MCF 10A (cell line): ENCODE measurements around the gene DBN1. TPM values are rescaled to one million over a fixed set of nuclear protein-coding genes. Genes with fewer than 3 reads are reported as not detected.
A peak's percentile ranks its signal among the peaks of the same experiment; 100 is the strongest.

Experiments used
- BruUV-seq: library from RNA; stranded (reverse); fragments of 400-500 nt; replicated peaks from 2 replicates; lab custom pipeline; 2021; lab: Mats Ljungman, UMichigan
- CTCF ChIA-PET: fragments of 300-600 bp; sonication (Branson Sonifier 250); formaldehyde crosslinking; extraction: SDS; loops from one replicate; lab custom pipeline; 2021; ENCODE audit warnings: antibody characterized with exemption, inconsistent platforms; lab: Yijun Ruan, JAX
- POLR2A ChIA-PET: fragments of 300-600, 350-650 bp; sonication (Branson Sonifier 250); formaldehyde crosslinking; extraction: SDS; loops from one replicate; lab custom pipeline; 2020; ENCODE audit warnings: antibody characterized with exemption, inconsistent platforms; lab: Yijun Ruan, JAX
- DNase-seq: peaks from one replicate; pipeline ENCODE4 v3.0.0-alpha.2; 2018; ENCODE audit not compliant: unreplicated experiment
- H3K27ac Mint-ChIP-seq: one replicate; pipeline ENCODE4 v1.8.0; 2022; ENCODE audit warnings: mild to moderate bottlenecking, low read depth, mixed read lengths; ENCODE audit not compliant: unreplicated experiment
- H3K27me3 Mint-ChIP-seq: one replicate; pipeline ENCODE4 v1.8.0; 2022; ENCODE audit warnings: mixed read lengths; ENCODE audit not compliant: insufficient read depth, unreplicated experiment
- H3K36me3 Mint-ChIP-seq: one replicate; pipeline ENCODE4 v1.8.0; 2022; ENCODE audit warnings: mild to moderate bottlenecking, moderate library complexity, mixed read lengths; ENCODE audit not compliant: insufficient read depth, unreplicated experiment
- H3K4me1 Mint-ChIP-seq: one replicate; pipeline ENCODE4 v1.8.0; 2022; ENCODE audit warnings: mixed read lengths; ENCODE audit not compliant: insufficient read depth, unreplicated experiment
- H3K4me3 Mint-ChIP-seq: one replicate; pipeline ENCODE4 v1.8.0; 2022; ENCODE audit warnings: mild to moderate bottlenecking, moderate library complexity, mixed read lengths; ENCODE audit not compliant: unreplicated experiment
- H3K9me3 Mint-ChIP-seq: one replicate; pipeline ENCODE4 v1.8.0; 2022; ENCODE audit warnings: mixed read lengths; ENCODE audit not compliant: unreplicated experiment
- intact Hi-C: fragments of 100-400 bp; cut with micrococcal nuclease; formaldehyde crosslinking; loops from 2 replicates; pipeline ENCODE4 v1.14.1; 2022
- total RNA-seq: library from RNA; stranded (reverse); gene quantifications from 2 replicates; pipeline ENCODE4 v1.2.3, GENCODE V29; 2022
- TF ChIP-seq, protein P1 (sequence below): fragments of 200-600 bp; IDR thresholded peaks from one replicate; pipeline ENCODE4 v1.8.0; 2022; ENCODE audit warnings: antibody characterized with exemption, mild to moderate bottlenecking; ENCODE audit not compliant: unreplicated experiment

The DBN1 gene
- total RNA-seq, 1 experiment from 2014 or later: 165 TPM

DNA sequence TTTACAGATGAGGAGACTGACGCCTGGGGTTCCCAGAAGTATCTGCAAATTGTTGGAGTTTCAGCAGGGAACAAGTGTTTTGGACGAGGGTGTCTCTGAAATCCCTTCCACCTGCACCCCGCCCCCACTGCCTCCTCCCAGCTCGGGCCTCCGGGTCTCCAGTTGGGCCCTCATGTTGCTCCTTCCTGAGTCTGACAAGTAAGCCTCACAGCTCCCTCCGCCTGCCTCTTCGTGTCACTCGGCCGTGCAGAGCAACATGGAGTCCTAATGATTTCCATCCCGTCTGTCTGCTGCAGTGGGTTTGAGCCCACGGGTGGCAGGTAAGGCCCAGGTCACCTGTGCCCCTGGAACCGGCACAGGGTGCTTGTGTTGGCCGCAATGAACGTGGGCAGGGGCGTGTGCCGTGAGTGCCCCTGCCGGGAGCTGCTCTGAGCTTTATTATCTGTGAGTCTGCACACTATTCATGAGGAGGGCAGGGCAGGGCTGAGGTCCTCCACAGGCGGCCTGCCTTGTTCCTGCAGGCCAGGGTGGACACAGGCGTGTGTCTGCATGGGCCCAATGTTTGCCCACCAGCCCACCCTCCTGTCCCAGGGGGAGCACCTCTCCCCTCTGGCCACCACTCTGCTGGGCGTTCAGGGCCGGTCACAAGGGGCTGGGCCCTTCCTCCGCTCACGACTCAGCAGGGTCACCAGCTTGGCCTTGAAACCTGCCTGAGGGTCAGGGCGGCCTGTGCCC is 30.1 kb upstream of the DBN1 start:
- peaks cover 28% of the 10 kb centered on the region for H3K4me1 Mint-ChIP-seq
- DNase-seq: no peak
- H3K4me3 Mint-ChIP-seq: no peak overlapping the region
- TF ChIP-seq, protein P1, sequence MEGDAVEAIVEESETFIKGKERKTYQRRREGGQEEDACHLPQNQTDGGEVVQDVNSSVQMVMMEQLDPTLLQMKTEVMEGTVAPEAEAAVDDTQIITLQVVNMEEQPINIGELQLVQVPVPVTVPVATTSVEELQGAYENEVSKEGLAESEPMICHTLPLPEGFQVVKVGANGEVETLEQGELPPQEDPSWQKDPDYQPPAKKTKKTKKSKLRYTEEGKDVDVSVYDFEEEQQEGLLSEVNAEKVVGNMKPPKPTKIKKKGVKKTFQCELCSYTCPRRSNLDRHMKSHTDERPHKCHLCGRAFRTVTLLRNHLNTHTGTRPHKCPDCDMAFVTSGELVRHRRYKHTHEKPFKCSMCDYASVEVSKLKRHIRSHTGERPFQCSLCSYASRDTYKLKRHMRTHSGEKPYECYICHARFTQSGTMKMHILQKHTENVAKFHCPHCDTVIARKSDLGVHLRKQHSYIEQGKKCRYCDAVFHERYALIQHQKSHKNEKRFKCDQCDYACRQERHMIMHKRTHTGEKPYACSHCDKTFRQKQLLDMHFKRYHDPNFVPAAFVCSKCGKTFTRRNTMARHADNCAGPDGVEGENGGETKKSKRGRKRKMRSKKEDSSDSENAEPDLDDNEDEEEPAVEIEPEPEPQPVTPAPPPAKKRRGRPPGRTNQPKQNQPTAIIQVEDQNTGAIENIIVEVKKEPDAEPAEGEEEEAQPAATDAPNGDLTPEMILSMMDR: no peak
- intact Hi-C loops: loop anchor here (5.0 kb wide), 3 partner anchors 89 to 391 kb away; partner anchors contain the start of gene TMED9
- no peaks in the 10 kb centered on the region for H3K36me3 Mint-ChIP-seq
- no peak overlapping the region for H3K27ac Mint-ChIP-seq
- no TSS peak for BruUV-seq
- H3K27me3 Mint-ChIP-seq: no peaks in the 10 kb centered on the region
- POLR2A ChIA-PET: interaction anchor here (0.7 to 2.7 kb wide), 6 partner anchors 13 to 194 kb away, joined by 3 to 18 read pairs (median 6); partner anchors contain the start of genes DDX41 and GRK6
- CTCF ChIA-PET: interaction anchor here (0.6 to 7.0 kb wide), 9 partner anchors 15 to 392 kb away, joined by 3 to 83 read pairs (median 5); partner anchors contain the start of gene PFN3
- no peaks in the 10 kb centered on the region for H3K9me3 Mint-ChIP-seq

DNA sequence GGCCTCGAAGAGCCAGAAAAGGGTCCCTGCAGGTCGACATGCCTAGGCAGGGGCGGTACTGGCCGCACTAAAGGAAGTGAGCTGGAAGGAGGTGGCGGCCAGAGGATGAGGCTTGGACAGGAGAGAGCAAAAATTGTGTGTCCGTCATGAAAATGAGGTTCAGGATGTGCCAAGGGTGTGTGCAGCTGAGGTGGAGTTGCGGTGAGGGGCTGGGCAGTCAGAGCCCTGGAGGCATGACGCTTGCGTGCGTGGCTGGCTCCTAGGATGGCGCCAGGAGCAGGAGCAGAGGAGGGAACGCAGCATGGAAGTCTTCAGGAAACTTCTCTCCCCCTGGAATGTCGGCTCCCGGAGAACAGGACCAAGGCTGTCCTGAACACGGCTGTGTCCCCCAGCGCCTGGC is 29.5 kb upstream of the DBN1 start:
- H3K9me3 Mint-ChIP-seq: no peaks in the 10 kb centered on the region
- POLR2A ChIA-PET: interaction anchor here (0.7 to 2.7 kb wide), 7 partner anchors 14 to 194 kb away, joined by 3 to 18 read pairs (median 6); partner anchors contain the start of genes DDX41 and GRK6
- intact Hi-C loops: loop anchor here (5.0 kb wide), 3 partner anchors 89 to 391 kb away; partner anchors contain the start of gene TMED9
- peaks cover 34% of the 10 kb centered on the region for H3K4me1 Mint-ChIP-seq
- TF ChIP-seq, protein P1: no peak
- no TSS peak for BruUV-seq
- peak overlapping the region; percentile 20 for H3K27ac Mint-ChIP-seq
- no peaks in the 10 kb centered on the region for H3K27me3 Mint-ChIP-seq
- peak overlapping the region; percentile 35 for H3K4me3 Mint-ChIP-seq
- peak; percentile 52 for DNase-seq
- CTCF ChIA-PET: interaction anchor here (0.6 to 8.6 kb wide), 16 partner anchors 8 to 392 kb away, joined by 3 to 83 read pairs (median 17); partner anchors contain the start of genes DDX41, DOK3 and PFN3
- H3K36me3 Mint-ChIP-seq: no peaks in the 10 kb centered on the region

DNA sequence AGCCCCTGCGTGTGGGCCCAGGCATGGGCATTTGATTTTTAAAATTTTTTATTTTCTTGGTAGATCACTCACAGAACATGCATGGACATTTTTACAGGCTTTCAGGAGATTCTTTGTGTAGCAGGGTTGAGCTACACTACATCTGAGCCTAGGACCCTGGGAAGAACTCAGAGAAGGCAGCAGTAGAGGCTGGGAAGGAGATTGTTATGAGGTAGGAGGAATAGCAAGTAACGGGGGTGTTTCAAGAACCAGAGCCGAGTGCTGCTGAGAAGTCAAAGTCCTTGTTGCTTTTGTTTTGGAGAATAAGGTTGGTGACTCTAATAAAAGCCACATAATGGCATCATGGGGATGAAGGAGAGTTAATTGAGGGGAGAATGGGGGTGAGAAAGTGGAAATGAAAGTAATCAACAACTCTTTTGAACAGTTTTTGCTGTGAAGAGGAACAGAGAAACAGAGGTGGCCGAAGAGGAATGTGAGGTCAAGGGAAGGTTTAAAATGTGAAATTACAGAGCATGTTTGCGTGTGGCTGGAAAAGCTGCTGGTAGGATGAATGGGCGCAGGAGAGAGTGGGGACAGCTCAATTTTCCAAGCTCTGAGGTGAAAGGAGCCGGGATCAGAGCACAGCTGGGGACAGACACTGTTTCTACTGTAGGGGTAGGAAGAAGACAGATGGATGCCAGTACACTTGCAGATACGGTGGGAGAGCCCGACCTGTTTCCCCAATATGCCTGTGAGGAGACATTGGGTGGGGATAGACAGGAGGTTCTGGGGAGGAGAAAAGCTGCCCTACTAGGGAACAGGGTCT is 28.6 kb upstream of the DBN1 start:
- H3K9me3 Mint-ChIP-seq: no peaks in the 10 kb centered on the region
- peak overlapping the region; percentile 35 for H3K4me3 Mint-ChIP-seq
- POLR2A ChIA-PET: interaction anchor here (1.0 to 2.7 kb wide), 12 partner anchors 8 to 131 kb away, joined by 3 to 18 read pairs (median 6); partner anchors contain the start of genes DDX41 and GRK6
- H3K4me1 Mint-ChIP-seq: peaks cover 37% of the 10 kb centered on the region
- BruUV-seq: no TSS peak
- intact Hi-C loops: loop anchor here (1.0 to 5.0 kb wide), 5 partner anchors 47 to 390 kb away; partner anchors contain the start of gene TMED9
- no peak for DNase-seq
- CTCF ChIA-PET: interaction anchor here (0.5 to 8.6 kb wide), 56 partner anchors 8 to 456 kb away, joined by 3 to 83 read pairs (median 5); partner anchors contain the start of genes B4GALT7, DDX41, DOK3 and PFN3
- no peaks in the 10 kb centered on the region for H3K27me3 Mint-ChIP-seq
- peak overlapping the region; percentile 20 for H3K27ac Mint-ChIP-seq
- TF ChIP-seq, protein P1: no peak
- no peaks in the 10 kb centered on the region for H3K36me3 Mint-ChIP-seq
